Activated T-cell treated with anti-CD3 and anti-CD28 coated beads, Interleukin-2, amount 50 U/mL, for 72 hours (primary cell): ENCODE data around the gene ARHGAP24. TPM values are rescaled to one million over a fixed set of nuclear protein-coding genes. Genes with fewer than 3 reads are reported as not detected.
A peak's percentile ranks its signal among the peaks of the same experiment; 100 is the strongest.
"Not testable (repeated sequence)": the region's sequence is repeated elsewhere in the genome, so short reads cannot be mapped to it uniquely, and the experiment has no call there.

Experiments
- ATAC-seq, 2 donors: fragments of 150-1000 bp; cut with Tn5 transposase; replicated peaks in 1 of 2; 2 replicates each; pipeline ENCODE4 v1.10.0; 2021; ENCODE audit warnings: moderate library complexity in 2 of 2, mild to moderate bottlenecking in 1 of 2
- DNase-seq, 2 donors: peaks; one replicate each; pipeline ENCODE4 v3.0.0; 2021 to 2022; ENCODE audit warnings: mixed read lengths in 1 of 2
- H3K27ac Mint-ChIP-seq: one replicate; pipeline ENCODE4 v1.8.0; 2022; ENCODE audit warnings: mild to moderate bottlenecking, moderate library complexity, mixed read lengths
- H3K27me3 Mint-ChIP-seq: one replicate; pipeline ENCODE4 v1.8.0; 2022; ENCODE audit warnings: low read depth, mixed read lengths
- H3K36me3 Mint-ChIP-seq, 2 donors: one replicate each; pipeline ENCODE4 v1.8.0; 2022; ENCODE audit warnings: mixed read lengths in 2 of 2, mild to moderate bottlenecking in 1 of 2; ENCODE audit not compliant: insufficient read depth in 2 of 2
- H3K4me1 Mint-ChIP-seq: one replicate; pipeline ENCODE4 v1.8.0; 2022; ENCODE audit warnings: low read depth, mixed read lengths
- H3K4me3 Mint-ChIP-seq, 2 donors: one replicate each; pipeline ENCODE4 v1.8.0; 2022; ENCODE audit warnings: mild to moderate bottlenecking in 2 of 2, mixed read lengths in 2 of 2, moderate library complexity in 2 of 2
- H3K9me3 Mint-ChIP-seq, 2 donors: one replicate each; pipeline ENCODE4 v1.8.0; 2022; ENCODE audit warnings: mixed read lengths in 2 of 2
- total RNA-seq, 2 donors: library from RNA; stranded (reverse); gene quantifications; one replicate each; pipeline ENCODE4 v1.2.3, GENCODE V29; 2022

Gene ARHGAP24
- total RNA-seq, 2 donors from 2014 or later, result not detected

DNA sequence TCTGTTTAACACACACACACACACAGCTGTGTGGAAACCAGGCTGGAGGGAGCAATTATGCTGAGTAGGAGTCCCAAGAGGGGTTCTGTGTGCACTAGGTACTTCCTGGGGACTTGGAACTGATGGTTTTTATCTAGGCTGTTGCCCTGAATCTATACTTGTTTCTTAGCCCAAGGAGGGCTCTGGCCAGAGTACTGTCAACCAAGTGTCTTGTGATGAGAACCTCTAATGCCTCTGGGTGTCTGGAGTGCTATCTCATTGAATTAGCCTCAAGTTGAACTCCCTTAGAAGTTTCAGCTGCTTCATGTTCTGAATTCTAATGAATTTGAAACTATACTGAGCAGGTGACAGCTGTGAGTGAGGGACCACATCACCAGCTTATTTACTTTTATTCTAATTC is 16.6 kb downstream of the ARHGAP24 start:
- ATAC-seq, result no peak
- Mint-ChIP-seq H3K27me3 (no peaks in the 10 kb centered on the region), H3K27ac (no peak overlapping the region), H3K4me3 (no peak overlapping the region), H3K36me3 (peaks cover 0 to 1% of the 10 kb centered on the region in 2 donors), H3K9me3 (peaks cover 6 to 12% of the 10 kb centered on the region in 2 donors), H3K4me1 (no peaks in the 10 kb centered on the region)
- DNase-seq, result no peak

DNA sequence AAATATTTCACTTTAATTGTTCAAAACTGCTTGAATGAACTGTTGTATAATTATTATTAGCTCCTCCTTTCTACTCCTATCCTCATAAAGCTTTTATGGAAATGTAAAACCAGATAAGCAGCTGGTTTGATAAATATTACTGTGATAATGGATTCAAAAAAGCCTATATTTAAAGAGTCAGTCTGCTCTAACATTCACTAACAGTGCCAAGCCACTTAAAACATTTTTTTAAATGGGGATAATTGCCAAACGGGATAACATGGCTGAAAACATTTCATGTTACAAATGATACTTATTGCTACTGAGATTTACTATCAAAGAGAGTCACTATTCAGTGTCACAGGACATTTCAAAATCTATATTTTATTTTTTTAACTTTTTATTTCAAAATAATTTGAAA is 17.4 kb downstream of the ARHGAP24 start:
- H3K27ac Mint-ChIP-seq, result peak overlapping the region; percentile 36
- ATAC-seq, result no peak
- H3K36me3 Mint-ChIP-seq, result peaks cover 0 to 1% of the 10 kb centered on the region in 2 donors
- H3K9me3 Mint-ChIP-seq, result peaks cover 6 to 12% of the 10 kb centered on the region in 2 donors
- no peaks in the 10 kb centered on the region for H3K4me1 Mint-ChIP-seq
- H3K4me3 Mint-ChIP-seq, result no peak overlapping the region
- DNase-seq, result no peak
- no peaks in the 10 kb centered on the region for H3K27me3 Mint-ChIP-seq

DNA sequence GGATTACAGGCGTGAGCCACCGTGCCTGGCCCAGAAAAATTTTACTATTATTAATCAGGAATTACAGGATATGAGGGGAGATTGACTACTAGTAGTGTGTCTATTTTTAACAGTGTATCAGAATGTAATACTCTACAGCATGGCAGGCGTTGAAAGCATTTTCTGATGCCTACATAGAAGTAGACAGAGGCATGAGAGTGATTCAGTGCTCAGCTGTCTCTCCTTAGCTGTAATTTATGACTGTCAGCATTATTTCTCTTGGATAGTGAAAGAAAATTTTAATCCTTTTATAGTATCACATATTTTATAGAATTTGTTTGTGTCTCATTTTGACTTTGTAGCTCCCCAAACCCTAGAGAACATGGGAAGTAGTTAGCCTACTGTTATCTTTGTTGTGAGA is 20.7 kb downstream of the ARHGAP24 start:
- no peak overlapping the region for H3K27ac Mint-ChIP-seq
- H3K9me3 Mint-ChIP-seq, result peaks cover 6 to 12% of the 10 kb centered on the region in 2 donors
- H3K27me3 Mint-ChIP-seq, result no peaks in the 10 kb centered on the region
- ATAC-seq (no peak), DNase-seq (no peak)
- H3K4me1 Mint-ChIP-seq, result no peaks in the 10 kb centered on the region
- H3K4me3 Mint-ChIP-seq, result no peak overlapping the region
- peaks cover 0 to 1% of the 10 kb centered on the region in 2 donors for H3K36me3 Mint-ChIP-seq

DNA sequence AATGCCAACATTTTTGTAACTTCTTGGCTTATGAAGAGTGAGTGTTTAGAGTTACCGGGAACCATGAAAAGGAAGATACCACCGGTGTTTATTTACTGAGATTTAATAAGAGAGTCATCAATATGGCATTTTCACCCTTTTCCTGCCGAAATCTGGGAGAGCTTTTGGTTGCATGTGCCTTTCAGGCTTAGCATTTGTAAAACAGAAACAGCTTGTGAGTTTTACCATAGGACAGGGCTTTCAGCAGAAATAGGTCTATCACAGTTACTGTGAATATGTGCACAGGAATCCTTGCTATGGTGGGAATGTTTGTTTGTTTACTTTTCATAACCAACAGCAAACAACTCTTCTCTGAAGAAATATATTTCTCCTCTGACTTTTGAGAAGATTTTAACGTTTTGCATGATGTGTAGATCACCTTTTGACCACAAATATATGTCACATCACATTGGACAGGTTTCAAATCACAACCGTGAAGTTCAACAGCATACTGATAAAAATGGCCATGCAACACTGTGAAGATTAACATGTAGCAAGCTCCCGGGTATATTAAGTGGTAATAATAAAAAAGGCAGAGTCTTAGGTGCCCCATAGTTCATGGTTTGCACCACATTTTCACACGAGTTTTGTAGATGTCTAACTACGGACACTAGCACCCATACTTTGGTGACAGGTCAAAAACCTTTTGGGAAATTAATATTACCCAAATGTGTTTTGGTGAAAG is 21.3 kb downstream of the ARHGAP24 start:
- Mint-ChIP-seq H3K4me1 (no peaks in the 10 kb centered on the region), H3K4me3 (no peak overlapping the region)
- ATAC-seq, result no peak

DNA sequence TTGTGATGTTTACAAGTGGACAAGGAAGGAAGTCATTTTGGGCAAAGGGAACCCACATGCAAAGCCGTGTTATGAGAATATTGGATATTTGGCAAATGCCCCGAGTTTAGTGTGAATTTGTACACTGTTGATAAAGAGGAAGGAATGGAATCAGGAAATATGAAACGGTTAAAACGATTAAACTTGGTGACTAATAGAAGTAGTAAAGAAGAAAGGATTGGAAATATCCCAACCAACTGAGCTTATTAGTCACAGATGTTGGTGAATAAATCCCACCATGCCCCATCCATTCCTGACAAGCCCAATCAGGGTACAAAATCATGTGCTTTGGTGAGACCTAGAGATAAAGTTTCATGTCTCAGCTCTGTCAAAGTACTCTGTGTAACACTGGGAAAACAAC is 22.0 kb downstream of the ARHGAP24 start:
- DNase-seq (no peak), ATAC-seq (no peak)
- Mint-ChIP-seq H3K27ac (no peak overlapping the region), H3K4me3 (no peak overlapping the region), H3K36me3 (peaks cover 0 to 1% of the 10 kb centered on the region in 2 donors), H3K4me1 (no peaks in the 10 kb centered on the region), H3K9me3 (peaks cover 5 to 11% of the 10 kb centered on the region in 2 donors), H3K27me3 (no peaks in the 10 kb centered on the region)

More for the DNA sequence above, 21.3 kb downstream of the ARHGAP24 start:
- Mint-ChIP-seq H3K27ac (no peak overlapping the region), H3K27me3 (no peaks in the 10 kb centered on the region), H3K36me3 (peaks cover 0 to 1% of the 10 kb centered on the region in 2 donors), H3K9me3 (peaks cover 6 to 12% of the 10 kb centered on the region in 2 donors)
- DNase-seq, result no peak

DNA sequence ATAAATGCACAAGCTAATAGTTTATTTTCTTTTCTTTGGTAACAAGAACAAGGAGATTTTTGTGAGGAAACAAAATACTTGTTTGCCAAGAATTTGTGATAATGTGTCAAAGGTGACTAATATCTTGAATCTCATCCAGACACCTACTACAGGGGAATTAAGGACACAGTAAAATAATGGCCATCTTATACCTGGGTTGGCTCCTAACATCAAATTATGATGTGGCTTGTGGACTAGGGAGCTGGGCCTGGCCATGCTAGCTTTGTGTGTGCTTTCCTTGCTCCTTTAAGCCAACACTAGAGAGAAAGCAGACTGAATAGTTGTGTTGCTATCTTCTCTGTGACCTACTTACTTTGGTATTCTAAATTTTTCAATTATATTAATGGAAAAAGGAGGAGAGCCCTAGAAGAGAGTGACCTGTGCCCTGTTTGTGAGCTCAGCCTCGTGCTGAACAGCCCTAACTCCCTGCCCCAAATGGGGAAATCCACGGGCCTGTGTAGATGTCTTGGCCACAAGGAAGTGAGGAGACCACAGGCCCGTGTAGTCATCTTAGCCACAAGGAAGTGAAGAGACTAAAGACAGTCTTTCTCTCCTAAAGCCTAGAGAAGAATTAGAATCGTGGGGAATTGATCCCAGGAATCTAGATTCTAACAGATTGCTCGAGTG is 23.3 kb downstream of the ARHGAP24 start:
- Mint-ChIP-seq H3K27ac (no peak overlapping the region), H3K4me3 (no peak overlapping the region), H3K27me3 (no peaks in the 10 kb centered on the region), H3K4me1 (no peaks in the 10 kb centered on the region), H3K9me3 (peaks cover 5 to 6% of the 10 kb centered on the region in 2 donors), H3K36me3 (peaks cover 0 to 1% of the 10 kb centered on the region in 2 donors)
- DNase-seq (no peak), ATAC-seq (no peak)

DNA sequence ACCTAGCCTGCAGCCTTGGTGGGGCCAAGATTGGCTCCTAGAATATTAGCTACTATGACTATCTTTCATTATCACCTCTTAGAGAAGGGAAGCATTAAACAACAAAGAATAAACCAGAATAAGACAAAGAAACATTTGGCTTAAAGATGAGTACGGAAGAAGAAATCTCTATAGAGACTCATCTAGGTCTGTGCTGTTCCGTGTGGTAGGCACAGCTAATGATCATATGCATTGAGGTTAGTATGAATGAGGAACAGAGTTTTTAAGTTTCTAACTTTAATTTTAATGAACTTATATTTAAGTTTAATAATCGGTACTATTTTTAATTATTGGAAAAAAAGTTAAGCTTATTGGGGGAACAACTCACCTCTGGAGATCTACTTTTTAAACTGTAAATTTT is 24.6 kb downstream of the ARHGAP24 start:
- Mint-ChIP-seq H3K27me3 (no peaks in the 10 kb centered on the region), H3K4me3 (no peak overlapping the region), H3K4me1 (no peaks in the 10 kb centered on the region), H3K27ac (no peak overlapping the region), H3K9me3 (peaks cover 3 to 9% of the 10 kb centered on the region in 2 donors), H3K36me3 (peaks cover 0 to 1% of the 10 kb centered on the region in 2 donors)
- DNase-seq, result no peak
- ATAC-seq, result no peak

DNA sequence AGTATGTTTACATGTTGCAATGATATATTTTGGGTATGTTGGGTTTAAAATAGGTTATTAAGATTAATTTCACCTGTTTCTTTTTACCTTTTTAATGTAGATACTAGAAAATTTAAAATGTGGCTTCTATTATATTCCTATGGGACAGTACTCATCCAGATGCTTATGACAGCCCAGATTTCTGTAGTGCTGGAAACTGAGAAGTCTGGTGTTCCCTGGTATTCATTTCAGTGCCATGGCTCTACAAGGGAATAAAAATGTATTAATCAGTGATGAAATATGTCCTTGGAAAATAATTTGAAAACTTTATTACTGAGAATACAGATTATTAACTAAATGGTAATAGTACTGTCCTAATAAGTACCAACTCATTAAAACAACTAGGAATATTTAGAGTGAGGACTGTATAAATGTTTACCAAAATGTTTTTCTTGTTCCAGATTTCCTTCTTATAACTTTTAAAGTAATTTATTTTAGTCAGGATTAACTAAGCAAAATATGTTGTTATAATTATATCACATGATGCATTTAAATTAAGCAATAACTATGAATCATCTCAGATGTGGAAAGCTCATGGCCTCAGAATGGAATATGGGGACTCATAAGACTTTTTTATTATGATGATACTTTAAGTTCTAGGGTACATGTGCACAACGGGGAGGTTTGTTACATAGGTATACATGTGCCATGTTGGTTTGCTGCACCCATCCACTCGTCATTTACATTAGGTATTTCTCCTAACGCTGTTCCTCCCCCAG is 25.3 kb downstream of the ARHGAP24 start:
- no peaks in the 10 kb centered on the region for H3K4me1 Mint-ChIP-seq
- no peaks in the 10 kb centered on the region for H3K27me3 Mint-ChIP-seq
- H3K27ac Mint-ChIP-seq, result no peak overlapping the region
- no peak for ATAC-seq
- DNase-seq, result no peak
- H3K4me3 Mint-ChIP-seq, result no peak overlapping the region
- H3K36me3 Mint-ChIP-seq, result peaks cover 0 to under 1% of the 10 kb centered on the region in 2 donors
- peaks cover 2 to 7% of the 10 kb centered on the region in 2 donors for H3K9me3 Mint-ChIP-seq

DNA sequence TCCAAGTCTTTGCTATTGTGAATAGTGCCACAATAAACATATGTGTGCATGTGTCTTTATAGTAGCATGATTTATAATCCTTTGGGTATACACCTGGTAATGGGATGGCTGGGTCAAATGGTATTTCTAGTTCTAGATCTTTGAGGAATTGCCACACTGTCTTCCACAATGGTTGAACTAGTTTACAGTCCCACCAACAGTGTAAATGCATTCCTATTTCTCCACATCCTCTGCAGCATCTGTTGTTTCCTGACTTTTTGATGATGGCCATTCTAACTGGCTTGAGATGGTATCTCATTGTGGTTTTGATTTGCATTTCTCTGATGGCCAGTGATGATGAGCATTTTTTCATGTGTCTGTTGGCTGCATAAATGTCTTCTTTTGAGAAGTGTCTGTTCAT is 26.2 kb downstream of the ARHGAP24 start:
- H3K36me3 Mint-ChIP-seq, DNase-seq, H3K27ac Mint-ChIP-seq, ATAC-seq, H3K4me1 Mint-ChIP-seq, H3K9me3 Mint-ChIP-seq, H3K27me3 Mint-ChIP-seq, H3K4me3 Mint-ChIP-seq: not testable (repeated sequence)

DNA sequence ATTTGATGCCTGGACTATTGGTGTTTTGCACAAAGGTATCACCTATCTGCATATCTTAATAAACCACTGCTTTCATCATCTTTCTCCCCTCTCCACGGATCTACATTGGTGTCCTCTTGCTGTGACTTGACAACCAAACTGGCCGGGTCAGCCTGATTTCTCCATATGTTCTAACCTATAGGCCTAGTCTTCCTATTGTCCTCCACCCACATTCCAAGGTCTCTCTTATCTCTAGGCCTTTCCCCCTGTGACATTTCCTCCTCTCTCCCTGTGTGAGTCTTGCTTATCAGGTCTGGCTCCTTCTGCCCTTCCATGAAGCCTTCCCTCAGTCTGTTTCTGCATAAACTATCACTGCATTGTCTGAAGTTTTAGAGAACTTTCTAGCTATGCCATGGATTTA is 33.7 kb downstream of the ARHGAP24 start:
- ATAC-seq (no peak), DNase-seq (no peak)
- Mint-ChIP-seq H3K4me1 (no peaks in the 10 kb centered on the region), H3K4me3 (no peak overlapping the region), H3K27me3 (no peaks in the 10 kb centered on the region), H3K27ac (peak overlapping the region; percentile 14), H3K9me3 (peaks cover 4 to 6% of the 10 kb centered on the region in 2 donors), H3K36me3 (peaks cover 0 to 3% of the 10 kb centered on the region in 2 donors)

DNA sequence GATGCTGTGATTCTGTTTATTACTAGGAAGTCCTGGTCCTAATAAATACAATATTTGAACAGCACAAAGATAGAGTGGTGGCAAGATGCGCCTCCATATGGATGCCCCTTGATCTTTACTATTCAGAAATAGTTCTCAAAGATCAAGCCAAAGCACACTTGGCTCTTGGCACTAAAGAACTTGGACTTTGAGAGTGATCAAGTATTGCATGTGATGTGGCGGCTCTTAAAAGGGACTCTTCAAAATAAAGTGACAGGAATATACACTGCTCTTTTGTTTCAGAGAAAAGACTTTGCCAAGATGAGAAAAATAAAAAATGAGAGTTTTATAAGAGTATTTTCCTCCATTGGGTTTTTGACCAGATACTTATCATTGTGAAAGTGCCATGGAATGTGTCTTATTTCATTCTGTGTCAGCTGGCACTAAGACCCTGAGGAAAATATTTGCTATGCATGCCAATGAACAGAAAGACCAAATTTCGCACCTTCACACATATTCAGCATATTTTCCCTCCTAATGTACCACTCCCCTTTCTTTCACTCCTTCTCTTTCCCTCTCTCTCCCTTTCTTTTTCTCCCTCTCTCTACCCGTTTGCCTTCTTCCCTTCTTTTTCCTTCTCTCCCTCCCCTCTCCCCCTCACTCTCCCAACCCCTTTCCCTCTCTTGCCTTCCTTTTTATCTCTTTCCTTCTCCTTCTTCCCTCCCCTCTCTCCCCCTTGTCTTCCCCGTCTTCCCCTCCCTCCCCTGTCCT is 35.1 kb downstream of the ARHGAP24 start:
- Mint-ChIP-seq H3K4me3 (no peak overlapping the region), H3K9me3 (peaks cover 4 to 5% of the 10 kb centered on the region in 2 donors), H3K27ac (no peak overlapping the region), H3K36me3 (peaks cover 0 to 3% of the 10 kb centered on the region in 2 donors), H3K4me1 (no peaks in the 10 kb centered on the region), H3K27me3 (no peaks in the 10 kb centered on the region)
- DNase-seq (no peak), ATAC-seq (no peak)

DNA sequence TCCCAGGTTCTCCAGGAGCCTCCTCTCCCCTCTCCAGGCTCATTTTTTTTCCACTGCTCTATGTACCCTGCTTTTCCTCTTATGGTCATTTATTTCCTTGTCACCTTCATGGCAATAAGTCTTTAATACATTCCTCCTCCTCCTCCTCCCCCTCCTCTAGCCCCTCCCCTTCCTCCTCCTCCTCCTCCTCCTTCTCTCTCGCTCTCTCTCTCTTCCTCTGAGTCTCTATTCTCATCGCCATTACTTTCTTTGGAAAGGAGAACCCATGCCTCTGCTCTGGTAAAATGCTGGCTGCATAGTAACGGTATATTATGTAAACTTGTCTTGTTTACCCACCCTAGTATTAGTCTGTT is 35.7 kb downstream of the ARHGAP24 start:
- H3K36me3 Mint-ChIP-seq, result no peaks in the 10 kb centered on the region
- ATAC-seq, result no peak
- H3K9me3 Mint-ChIP-seq, result peaks cover 2 to 5% of the 10 kb centered on the region in 2 donors
- no peaks in the 10 kb centered on the region for H3K27me3 Mint-ChIP-seq
- DNase-seq, result no peak
- no peak overlapping the region for H3K4me3 Mint-ChIP-seq
- no peaks in the 10 kb centered on the region for H3K4me1 Mint-ChIP-seq
- H3K27ac Mint-ChIP-seq, result no peak overlapping the region
